Right cardiac atrium (tissue), 5 donors: ENCODE data around the gene RGS6. TPM values are rescaled to one million over a fixed set of nuclear protein-coding genes. Genes with fewer than 3 reads are reported as not detected.

Source experiments
- ATAC-seq, 2 donors: fragments of 200-7000 bp; cut with Tn5 transposase; one replicate each; pipeline versions ENCODE4 v1.8.0 to v1.9.1; 2020; ENCODE audit warnings: moderate library complexity in 2 of 2, mild to moderate bottlenecking in 1 of 2
- DNase-seq, 3 donors: peaks; one replicate each; pipeline ENCODE4 v3.0.0-alpha.2; 2020
- H3K27ac ChIP-seq: one replicate; pipeline ENCODE4 v1.5.1; 2013; ENCODE audit warnings: mild to moderate bottlenecking, low read length, control low read depth, moderate library complexity
- H3K27me3 ChIP-seq: one replicate; pipeline ENCODE4 v1.6.1; 2013; ENCODE audit not compliant: control insufficient read depth, insufficient read depth
- H3K4me1 ChIP-seq: one replicate; pipeline ENCODE4 v1.6.1; 2013; ENCODE audit warnings: low read length; ENCODE audit not compliant: control insufficient read depth, insufficient read depth
- H3K4me3 ChIP-seq: one replicate; pipeline ENCODE4 v1.5.1; 2013; ENCODE audit warnings: low read length, control low read depth
- H3K9me3 ChIP-seq: one replicate; pipeline ENCODE4 v1.6.1; 2013; ENCODE audit warnings: low read length; ENCODE audit not compliant: control insufficient read depth
- WGBS: extraction: QIAGEN DNeasy Blood & Tissue Kit; methylation state at CpG from one replicate; pipeline ENCODE4 v1.1.7; 2013; 5-methylcytosine and 5-hydroxymethylcytosine counted together
- intact Hi-C, 4 donors: fragments of 100-400 bp; cut with DNase I; formaldehyde crosslinking; loops; one replicate each; pipeline versions ENCODE4 v1.11.0 to v1.14.0; 2022 to 2023
- polyA plus RNA-seq: library from polyadenylated mRNA; stranded (reverse); fragments of 200-250 nt; gene quantifications from one replicate; pipeline ENCODE4 v1.2.3, GENCODE V29; 2013
- total RNA-seq, 4 donors: library from RNA; stranded (reverse); fragmentation: NEBNext Ultra II Directional; extraction: Animal tissue kit (Norgen Biotek cat#: 25700); gene quantifications; one replicate each; pipeline ENCODE4 v1.2.1, GENCODE V29; 2021
- donor health status: healthy with polysubstance abuse.
- donor health status: DM: no; HTN: yes; CAD: no.
- donor health status: DM: no; HTN: no; CAD: no.
- donor health status: DM: no; HTN: yes; CAD: no; lungs with severe emphysema.
- donor health status: DM: yes; HTN: yes; CAD: no.

RGS6 gene
- total and polyA plus RNA-seq, 5 donors, result 12.7 to 51.4 (median 24.5) TPM

DNA sequence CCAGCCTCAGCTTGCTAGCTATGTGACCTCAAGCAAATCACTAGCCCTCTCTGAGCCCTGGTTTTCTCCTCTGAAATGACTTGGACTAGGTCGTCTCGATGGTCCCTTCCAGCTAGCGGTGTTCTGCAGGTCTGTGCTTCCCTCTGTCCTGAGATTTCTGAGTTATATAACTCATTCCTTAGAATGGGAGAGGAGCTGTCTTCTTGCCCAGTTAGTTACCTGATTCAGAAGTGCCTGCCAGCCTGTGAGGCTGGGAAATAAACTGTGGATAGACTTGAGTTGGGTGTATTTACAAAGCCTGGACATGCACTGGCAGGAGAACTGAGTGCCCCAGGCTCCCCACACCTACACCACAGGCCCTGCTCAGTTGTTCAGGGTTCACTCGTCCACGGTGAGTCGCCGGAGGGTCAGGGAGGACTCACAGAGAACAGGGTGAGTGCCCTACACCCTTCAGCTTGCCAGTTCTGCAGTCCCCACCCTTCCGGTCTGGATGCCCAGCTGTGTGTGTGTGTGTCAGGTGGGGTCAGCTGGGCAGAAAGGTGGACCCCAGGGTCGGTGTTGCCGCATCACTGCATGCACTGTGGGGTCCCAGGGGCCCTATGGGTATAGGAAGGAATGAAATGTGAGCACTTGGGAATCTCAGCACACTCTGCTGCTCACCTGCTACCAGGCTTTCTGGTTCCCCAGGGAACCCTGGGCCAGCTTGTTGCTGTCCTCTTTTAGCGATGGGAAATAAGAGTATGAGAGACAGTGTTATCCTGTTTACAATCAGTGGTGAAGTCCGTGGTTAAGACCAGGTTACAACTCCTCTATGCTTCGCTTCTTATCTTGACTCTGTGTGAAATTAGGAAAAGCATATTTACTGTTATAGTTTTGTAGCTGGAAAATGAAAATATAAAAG is 613.4 kb downstream of the RGS6 start:
- ATAC-seq (peak; percentile 8 to 22), DNase-seq (no peak)
- intact Hi-C loops, result no loop called here
- Histone ChIP-seq H3K4me3 (no peak overlapping the region), H3K27me3 (no peaks in the 10 kb centered on the region), H3K27ac (no peak overlapping the region), H3K4me1 (peaks cover 3% of the 10 kb centered on the region), H3K9me3 (no peaks in the 10 kb centered on the region)
- 83% methylated on average over 13 of the region's 13 CpGs for WGBS

GRCh38 chr14:72546344-72547016 is 614.3 kb downstream of the RGS6 start:
- DNase-seq (no peak), ATAC-seq (peak; percentile 26 to 42)
- Histone ChIP-seq H3K27ac (peak overlapping the region; percentile 36), H3K9me3 (no peaks in the 10 kb centered on the region), H3K27me3 (no peaks in the 10 kb centered on the region), H3K4me3 (no peak overlapping the region), H3K4me1 (peaks cover 3% of the 10 kb centered on the region)
- intact Hi-C loops, result no loop called here
- 71% methylated on average over 16 of the region's 16 CpGs for WGBS

GRCh38 chr14:72547999-72548398 is 615.8 kb downstream of the RGS6 start:
- DNase-seq (no peak), ATAC-seq (peak; percentile 29 to 43)
- Histone ChIP-seq H3K27me3 (no peaks in the 10 kb centered on the region), H3K27ac (no peak overlapping the region), H3K4me3 (no peak overlapping the region), H3K4me1 (peaks cover 6% of the 10 kb centered on the region), H3K9me3 (no peaks in the 10 kb centered on the region)
- intact Hi-C loops, result no loop called here
- WGBS, result 73% methylated on average over 9 of the region's 9 CpGs

GRCh38 chr14:72549026-72549425 is 616.8 kb downstream of the RGS6 start:
- Histone ChIP-seq H3K4me3 (no peak overlapping the region), H3K4me1 (peaks cover 6% of the 10 kb centered on the region), H3K9me3 (no peaks in the 10 kb centered on the region), H3K27me3 (no peaks in the 10 kb centered on the region), H3K27ac (no peak overlapping the region)
- WGBS, result 75% methylated on average over 8 of the region's 8 CpGs
- ATAC-seq (no peak), DNase-seq (no peak)
- intact Hi-C loops, result no loop called here

- DNase-seq (no peak), ATAC-seq (no peak)
- Histone ChIP-seq H3K9me3 (no peaks in the 10 kb centered on the region), H3K4me3 (no peak overlapping the region), H3K4me1 (peaks cover 3% of the 10 kb centered on the region), H3K27ac (no peak overlapping the region), H3K27me3 (no peaks in the 10 kb centered on the region)
- WGBS, result 73% methylated on average over 6 of the region's 6 CpGs
- intact Hi-C loops, result no loop called here
Measured at GRCh38 chr14:72549854-72550253, 617.6 kb downstream of the RGS6 start.

DNA sequence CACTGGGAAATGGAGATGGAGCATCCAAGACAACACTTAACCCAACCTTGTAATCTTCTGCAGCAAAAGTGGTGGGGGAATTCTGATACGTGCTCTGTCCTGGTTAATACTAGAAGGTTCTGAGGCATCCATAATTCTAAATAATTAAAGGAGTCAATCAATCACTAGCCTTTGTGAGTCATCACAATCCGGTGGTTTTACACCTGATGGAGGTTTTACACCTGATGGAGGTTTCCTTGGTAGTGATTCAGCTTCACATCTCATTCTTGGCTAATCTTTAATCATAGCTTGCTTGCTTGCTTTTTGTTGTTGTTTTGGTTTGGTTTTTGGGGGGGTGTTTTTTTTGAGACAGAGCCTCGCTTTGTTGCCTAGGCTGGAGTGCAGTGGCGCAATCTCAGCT is 618.3 kb downstream of the RGS6 start:
- intact Hi-C loops, result no loop called here
- Histone ChIP-seq H3K9me3 (no peaks in the 10 kb centered on the region), H3K4me1 (peaks cover 3% of the 10 kb centered on the region), H3K27ac (no peak overlapping the region), H3K4me3 (no peak overlapping the region), H3K27me3 (no peaks in the 10 kb centered on the region)
- ATAC-seq (no peak), DNase-seq (no peak)
- WGBS, result 94% methylated on average over 4 of the region's 4 CpGs

GRCh38 chr14:72552236-72552635 is 620.0 kb downstream of the RGS6 start:
- H3K27me3 ChIP-seq, result no peaks in the 10 kb centered on the region
- DNase-seq, result no peak
- WGBS, result 37% methylated on average over 5 of the region's 5 CpGs
- peaks cover 3% of the 10 kb centered on the region for H3K4me1 ChIP-seq
- intact Hi-C loops, result no loop called here
- no peak overlapping the region for H3K27ac ChIP-seq
- H3K4me3 ChIP-seq, result no peak overlapping the region
- no peaks in the 10 kb centered on the region for H3K9me3 ChIP-seq
- ATAC-seq, result no peak

DNA sequence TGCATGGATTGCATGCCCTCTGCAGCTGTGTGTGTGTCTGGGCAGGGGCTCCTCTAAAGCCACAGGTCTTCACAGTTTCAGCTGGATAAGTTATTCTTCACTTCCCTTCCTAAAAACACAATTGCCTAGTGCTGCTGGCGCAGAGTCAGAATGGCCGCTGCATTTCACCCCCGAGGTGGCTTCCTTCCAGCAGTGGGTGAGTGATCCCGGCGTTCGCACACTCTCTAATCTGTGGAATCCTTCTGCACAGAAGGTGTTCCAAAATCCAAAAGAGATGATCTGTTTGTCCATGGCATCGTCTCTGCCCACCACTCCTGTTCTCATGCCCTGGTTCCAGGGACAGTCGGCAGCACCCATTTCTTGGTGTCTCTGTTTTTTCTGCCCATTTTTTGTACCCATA is 620.9 kb downstream of the RGS6 start:
- Histone ChIP-seq H3K27me3 (no peaks in the 10 kb centered on the region), H3K27ac (no peak overlapping the region), H3K9me3 (no peaks in the 10 kb centered on the region), H3K4me1 (peaks cover 3% of the 10 kb centered on the region), H3K4me3 (no peak overlapping the region)
- DNase-seq (no peak), ATAC-seq (peak in 1 of 2 donors; percentile 27)
- intact Hi-C loops, result no loop called here
- WGBS, result 24% methylated on average over 8 of the region's 8 CpGs

GRCh38 chr14:72553656-72554055 is 621.4 kb downstream of the RGS6 start:
- Histone ChIP-seq H3K4me1 (peaks cover 3% of the 10 kb centered on the region), H3K27me3 (no peaks in the 10 kb centered on the region), H3K4me3 (no peak overlapping the region), H3K9me3 (no peaks in the 10 kb centered on the region), H3K27ac (no peak overlapping the region)
- ATAC-seq (no peak), DNase-seq (no peak)
- WGBS, result 29% methylated on average over 5 of the region's 5 CpGs
- intact Hi-C loops, result no loop called here

GRCh38 chr14:72554401-72554800 is 622.2 kb downstream of the RGS6 start:
- H3K27ac ChIP-seq, result no peak overlapping the region
- H3K4me1 ChIP-seq, result peaks cover 3% of the 10 kb centered on the region
- no peaks in the 10 kb centered on the region for H3K27me3 ChIP-seq
- intact Hi-C loops, result no loop called here
- H3K9me3 ChIP-seq, result no peaks in the 10 kb centered on the region
- ATAC-seq, result no peak
- no peak for DNase-seq
- WGBS, result 64% methylated on average over 4 of the region's 4 CpGs
- no peak overlapping the region for H3K4me3 ChIP-seq

DNA sequence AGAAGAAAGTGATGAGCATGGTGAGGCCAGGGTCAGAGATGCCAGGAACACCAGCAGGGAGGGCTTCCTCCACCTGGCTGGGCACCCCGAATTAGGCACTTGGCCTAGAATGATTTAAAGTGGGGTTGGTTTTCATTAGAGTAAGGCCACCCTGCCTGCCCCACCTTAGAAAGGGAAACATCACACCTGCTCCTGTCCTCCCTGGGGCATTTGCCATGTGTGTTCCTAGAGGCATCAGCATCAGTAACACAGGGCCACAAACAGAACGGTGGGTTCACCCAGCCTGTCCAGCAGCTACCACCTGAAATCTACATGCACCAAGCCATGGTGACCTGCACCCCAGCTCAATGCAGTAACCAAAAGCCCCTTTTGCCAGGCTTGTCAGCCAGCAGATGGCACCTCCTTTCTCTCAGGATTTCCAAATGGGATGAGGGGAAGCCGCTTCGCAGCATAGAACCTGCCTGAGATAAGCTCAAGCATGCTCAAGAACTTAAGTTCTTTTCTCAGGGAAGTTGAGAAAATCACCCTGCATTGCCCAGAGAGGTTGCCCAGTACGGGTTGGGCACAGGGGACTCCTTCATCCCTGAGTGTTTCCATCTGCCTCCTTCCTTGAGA is 622.9 kb downstream of the RGS6 start:
- Histone ChIP-seq H3K27me3 (no peaks in the 10 kb centered on the region), H3K27ac (no peak overlapping the region), H3K4me3 (no peak overlapping the region), H3K9me3 (no peaks in the 10 kb centered on the region), H3K4me1 (peaks cover 5% of the 10 kb centered on the region)
- DNase-seq (no peak), ATAC-seq (no peak)
- WGBS, result 90% methylated on average over 5 of the region's 5 CpGs
- intact Hi-C loops, result no loop called here
